ENCODE measurements around the gene HYAL3.

The HYAL3 gene, protein sequence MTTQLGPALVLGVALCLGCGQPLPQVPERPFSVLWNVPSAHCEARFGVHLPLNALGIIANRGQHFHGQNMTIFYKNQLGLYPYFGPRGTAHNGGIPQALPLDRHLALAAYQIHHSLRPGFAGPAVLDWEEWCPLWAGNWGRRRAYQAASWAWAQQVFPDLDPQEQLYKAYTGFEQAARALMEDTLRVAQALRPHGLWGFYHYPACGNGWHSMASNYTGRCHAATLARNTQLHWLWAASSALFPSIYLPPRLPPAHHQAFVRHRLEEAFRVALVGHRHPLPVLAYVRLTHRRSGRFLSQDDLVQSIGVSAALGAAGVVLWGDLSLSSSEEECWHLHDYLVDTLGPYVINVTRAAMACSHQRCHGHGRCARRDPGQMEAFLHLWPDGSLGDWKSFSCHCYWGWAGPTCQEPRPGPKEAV

DNA sequence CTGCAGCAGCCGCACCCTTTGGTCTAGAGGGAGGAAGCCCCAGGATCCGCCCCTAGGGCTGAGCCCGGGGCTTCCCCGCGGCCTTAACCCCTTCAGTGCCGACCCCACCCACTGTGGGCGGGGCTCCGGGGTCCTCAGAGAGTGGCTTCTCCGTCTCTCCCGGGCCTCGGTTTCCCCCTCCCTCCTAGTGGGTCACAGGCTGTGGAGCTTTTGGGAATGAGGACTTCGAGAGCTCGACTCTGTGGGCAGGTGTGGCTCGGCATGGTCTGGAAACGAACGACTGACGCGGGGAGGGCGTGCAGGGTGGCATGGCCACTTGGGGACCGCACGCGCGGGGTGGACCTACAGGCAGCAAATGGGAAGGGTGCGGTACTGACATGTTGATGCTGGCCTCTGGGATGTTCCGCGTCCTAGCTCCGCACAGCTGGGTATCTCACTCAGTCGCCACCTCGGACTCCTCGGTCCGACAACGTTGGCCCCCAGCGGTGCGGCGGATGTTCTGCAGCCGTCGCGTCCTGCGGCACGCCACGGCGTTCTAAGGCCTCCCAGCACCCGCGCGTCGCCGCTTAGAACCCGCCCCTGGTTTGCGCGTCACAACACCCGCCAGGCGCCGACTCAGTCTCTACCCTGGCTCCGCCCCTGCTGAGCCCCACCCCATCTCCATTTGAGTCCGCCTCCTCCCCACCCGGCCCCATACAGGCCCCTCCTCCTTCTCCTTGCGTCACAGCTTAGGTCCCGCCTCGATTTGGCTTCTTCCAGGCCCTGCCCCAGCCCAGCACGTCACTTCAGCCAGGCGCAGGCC is at the start of gene HYAL3, which contains the start of gene NAA80:
HYAL3 (minus strand) TSS at position 570 of the 802 bp plus-strand sequence. CDS start 3,803 bp downstream, outside the sequence.
NAA80 (minus strand) TSS at position 570 of the 802 bp plus-strand sequence. CDS start 1,942 bp downstream, outside the sequence.
- DNase-seq = peak; percentile 99

DNA sequence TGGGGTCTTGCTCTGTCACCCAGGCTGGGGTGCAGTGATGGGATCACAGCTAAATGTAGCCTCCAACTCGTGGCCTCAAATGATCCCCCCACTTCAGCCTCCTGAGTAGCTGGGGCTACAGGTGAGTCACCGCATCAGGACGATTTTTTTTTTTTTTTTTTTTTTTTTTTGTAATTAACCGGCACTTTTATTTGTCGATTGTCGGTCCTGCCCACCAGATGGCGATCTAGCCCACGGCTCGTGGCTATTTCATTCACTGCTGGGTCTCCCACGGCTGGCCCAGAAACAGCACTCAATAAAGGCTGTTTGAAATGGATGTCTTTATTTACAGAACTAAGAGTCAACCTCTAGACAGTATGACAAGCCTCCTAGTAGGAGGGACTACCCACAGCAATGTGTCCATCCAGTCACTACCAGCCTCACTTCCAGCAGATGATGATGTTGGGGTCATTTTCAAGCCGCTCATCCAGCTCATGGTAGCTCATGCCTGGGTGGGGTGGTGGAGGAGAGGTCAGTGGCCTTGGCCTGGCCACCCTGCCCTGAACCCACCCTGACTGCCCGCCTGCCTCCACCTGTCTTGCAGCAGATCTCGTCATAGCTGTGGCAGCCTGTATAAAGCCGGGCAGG is 48.1 kb upstream of the HYAL3 start:
- peak; percentile 50 for DNase-seq

DNA sequence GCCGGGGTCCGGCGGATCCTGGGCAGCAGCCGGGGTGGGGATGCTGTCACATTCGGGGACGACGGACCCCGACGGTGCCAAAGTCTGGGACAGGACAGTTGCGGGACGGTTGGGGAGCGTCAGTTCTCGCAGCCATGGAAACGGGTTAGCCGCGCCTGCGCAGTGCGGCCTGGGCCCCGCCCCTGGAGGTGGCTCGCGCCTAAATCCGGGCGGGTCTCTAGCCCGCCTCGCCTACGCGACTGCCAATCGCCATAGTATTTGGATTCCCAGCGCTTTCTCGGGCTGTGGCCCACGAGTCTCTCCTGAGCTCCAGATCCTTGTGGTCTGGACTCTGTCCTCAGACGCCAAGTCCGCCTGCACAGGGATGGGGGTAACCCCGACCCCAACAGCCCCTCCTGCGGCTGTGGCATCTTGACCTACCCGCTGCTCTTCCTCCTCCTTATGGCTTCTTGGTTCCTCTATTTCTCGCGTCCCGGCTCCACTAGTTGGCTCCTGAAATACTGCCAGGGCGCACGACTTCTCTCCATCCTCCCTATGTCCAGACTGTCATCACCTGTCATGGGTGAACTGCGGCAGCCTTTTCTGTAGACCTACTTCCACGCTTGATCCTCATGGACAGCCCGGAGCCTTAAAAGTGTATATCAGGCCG is 46.5 kb upstream of the HYAL3 start, which contains the start of gene ZMYND10:
ZMYND10 (minus strand) TSS at position 147 of the 649 bp plus-strand sequence. CDS start 153 bp downstream, outside the sequence.
- DNase-seq = no peak

DNA sequence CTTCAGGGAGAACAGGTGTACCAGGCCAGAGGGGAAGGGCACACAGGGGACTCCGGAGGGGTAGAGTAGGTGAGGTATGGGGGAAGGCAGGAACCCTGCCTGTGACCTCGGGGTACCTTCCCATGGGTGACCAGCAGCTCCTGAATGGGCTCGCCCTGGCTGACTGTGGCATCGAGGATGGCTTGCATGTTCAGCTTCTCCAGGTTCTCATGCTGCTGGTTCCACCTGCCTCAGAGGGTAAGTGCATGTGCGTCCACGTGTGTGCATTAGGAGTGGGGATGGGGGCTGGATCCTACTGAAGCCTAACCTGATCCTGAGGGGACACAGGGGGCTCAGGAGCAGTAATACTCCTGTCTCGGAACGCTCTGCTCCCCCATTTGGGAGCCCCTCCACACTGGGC is 45.8 kb upstream of the HYAL3 start:
- no peak for DNase-seq

DNA sequence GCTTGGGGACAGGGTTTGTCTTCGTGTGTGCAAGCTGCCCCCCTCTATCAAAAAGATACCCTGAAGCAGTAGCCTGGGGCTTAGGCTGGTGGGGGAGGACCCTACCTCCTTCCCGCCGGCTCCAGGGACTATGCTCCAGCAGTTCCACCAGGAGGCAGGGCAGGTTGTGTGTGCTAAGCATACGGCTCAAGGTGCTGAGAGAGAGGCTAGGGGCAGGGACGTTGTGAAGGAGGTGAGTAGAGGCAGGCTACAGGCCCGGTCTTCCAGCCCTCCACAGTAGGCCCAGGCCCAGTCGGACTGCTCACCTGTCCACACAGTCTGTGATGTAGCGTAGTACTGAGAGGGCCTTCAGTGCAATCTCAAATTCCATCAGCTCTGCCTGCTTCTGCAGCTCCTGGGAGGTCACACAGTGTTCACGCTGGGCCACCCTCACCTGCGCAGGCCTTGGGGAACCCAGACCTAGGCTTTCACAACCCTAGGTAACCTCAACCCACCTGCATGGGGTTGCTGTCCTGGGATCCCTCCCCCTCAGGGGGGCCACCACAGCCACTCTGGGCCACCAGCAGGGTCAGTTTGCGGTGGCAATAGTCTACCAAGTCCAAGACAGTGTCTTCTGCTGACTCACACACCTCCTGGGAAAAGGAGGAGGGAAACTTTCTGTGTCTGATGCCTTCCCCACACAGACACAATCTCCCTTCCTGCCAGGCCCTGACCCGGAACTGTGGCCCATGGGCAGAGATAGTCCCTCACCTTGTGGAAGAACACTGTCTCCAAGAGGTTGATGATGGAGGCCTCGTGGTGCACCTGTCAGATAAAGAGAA is 43.8 kb upstream of the HYAL3 start:
- DNase-seq = no peak

DNA sequence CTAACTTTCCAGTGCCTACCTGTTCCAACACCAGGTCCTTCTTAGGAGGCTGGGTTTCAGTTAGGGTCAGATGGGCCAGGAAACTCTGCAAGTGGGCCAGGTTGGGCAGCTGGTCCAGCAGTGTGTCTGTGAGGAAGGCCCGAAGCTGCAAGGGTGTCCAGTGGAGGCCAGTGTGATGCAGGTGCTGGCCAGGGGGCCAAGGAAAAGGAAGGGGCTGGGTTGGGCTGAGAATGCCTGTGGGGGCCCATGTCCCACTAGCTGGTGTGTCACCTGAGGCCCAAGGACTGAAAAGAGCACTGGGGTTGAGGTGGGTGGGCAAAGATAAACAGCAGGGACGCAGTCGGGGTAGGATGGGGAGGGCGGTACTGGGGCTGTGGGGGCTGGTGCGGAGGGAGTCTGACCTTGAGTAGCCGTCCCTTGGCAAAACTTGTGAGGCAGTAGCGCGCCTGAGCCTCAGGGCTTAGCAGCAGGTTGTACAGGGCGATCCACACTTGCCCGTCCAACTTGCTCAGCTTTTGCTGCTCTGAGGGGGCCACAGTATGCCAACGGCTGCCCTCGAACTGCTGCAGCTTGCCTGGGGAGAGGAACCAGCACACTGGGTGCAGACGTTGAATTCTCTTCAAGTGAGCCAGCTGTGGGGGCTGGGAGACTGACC is 42.9 kb upstream of the HYAL3 start:
- no peak for DNase-seq

DNA sequence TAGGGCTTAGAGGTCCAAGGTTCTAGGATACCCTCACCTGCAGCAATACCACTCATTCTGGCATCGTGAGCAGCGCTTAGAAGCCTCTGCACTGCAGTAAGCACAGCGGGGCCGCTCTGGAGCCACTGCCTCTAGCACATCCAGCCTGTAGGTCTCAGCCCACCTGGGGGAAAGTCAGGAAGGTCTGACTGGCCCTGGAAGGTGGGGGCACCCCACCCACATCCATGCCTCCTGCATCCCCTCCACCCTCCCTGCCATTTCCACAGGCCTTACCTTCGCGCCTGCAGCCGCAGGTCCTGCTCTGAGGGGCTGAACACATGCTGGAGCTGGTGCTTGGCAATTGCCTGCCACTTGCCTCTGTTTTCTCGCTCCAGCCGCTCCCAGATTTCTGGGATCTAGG is 42.3 kb upstream of the HYAL3 start:
- no peak for DNase-seq

DNA sequence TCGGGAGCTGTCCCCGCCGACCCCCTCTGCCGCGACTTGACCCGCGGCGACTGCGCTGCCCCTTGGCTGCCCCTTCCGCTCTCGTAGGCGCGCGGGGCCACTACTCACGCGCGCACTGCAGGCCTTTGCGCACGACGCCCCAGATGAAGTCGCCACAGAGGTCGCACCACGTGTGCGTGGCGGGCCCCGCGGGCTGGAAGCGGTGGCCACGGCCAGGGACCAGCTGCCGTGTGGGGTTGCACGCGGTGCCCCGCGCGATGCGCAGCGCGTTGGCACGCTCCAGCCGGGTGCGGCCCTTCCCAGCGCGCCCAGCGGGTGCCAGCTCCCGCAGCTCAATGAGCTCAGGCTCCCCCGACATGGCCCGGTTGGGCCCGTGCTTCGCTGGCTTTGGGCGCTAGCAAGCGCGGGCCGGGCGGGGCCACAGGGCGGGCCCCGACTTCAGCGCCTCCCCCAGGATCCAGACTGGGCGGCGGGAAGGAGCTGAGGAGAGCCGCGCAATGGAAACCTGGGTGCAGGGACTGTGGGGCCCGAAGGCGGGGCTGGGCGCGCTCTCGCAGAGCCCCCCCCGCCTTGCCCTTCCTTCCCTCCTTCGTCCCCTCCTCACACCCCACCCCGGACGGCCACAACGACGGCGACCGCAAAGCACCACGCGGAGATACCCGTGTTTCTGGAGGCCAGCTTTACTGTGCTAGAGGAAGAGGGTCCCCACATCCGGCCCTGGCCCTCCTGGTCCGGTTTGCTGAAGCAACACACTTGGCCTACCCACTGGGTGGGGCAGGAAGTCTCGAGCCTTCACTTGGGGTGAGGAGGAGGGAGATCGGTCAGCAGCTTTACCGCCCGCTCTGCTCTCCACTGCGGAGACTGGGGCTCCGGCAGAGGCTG is 41.5 kb upstream of the HYAL3 start, which contains the start of gene RASSF1:
RASSF1 (minus strand) TSS at position 389 of the 882 bp plus-strand sequence; CDS start at position 358, 31 bp downstream.
- peak; percentile 50 for DNase-seq

DNA sequence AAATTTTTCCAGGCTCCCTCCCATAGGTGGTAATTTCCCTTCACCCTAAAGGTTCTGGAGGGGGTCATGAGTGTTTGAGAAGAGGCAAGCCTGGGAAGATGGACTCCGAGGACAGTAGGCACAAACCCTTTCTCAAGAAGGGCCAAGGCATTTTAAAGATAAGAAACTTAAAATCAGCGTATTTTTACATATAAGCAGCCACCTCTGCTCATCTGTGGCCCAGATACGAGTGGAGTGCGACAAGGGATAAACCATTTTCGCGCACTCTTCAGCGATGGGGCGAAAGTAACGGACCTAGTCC is 40.9 kb upstream of the HYAL3 start:
- no peak for DNase-seq

DNA sequence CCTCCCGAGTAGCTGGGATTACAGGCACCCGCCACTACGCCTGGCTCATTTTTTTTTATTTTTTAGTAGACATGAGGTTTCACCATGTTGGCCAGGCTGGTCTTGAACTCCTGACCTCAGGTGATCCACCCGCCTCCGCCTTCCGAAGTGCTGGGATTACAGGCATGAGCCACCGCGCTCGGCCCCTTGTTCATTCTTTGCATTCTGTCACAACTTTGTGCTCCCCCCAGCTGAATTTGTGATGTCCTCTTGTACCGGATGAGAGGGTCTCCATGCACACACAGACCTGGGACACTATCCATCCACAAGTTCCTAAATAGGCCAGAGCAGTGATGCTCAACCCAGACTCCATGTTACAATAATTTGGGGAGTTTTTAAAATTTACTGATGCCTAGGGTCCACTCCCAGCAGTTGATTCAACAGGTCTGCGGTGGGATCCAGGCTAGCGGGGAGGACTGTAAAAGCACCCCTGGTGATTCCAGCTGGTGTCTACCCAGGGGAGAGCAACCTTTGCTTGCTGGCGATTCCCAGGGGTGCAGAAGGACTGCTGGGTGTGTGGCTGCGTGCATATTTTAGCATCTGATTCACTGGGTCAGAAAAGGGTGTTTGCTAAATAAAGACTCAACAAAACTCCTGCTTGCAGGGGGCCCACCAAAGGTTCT is 40.4 kb upstream of the HYAL3 start:
- no peak for DNase-seq

DNA sequence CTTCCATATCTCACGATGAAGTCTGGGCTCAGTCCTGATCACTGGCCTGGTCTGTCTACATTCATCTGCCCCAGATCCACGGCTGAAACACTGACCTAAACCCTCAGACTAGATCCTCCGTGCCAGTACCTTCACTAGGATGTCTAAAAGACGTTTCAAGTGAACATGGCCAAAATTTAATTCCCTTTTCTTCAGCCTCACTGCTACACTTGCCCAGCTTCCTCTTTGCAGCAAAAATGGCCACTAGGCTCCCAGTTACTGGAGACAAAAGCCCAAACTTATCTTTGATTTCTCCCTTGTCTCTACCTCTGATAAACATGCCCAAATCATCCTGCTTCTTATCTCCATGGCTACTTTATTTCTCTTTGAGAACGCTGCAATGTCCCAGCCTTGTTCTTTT is 39.8 kb upstream of the HYAL3 start:
- peak; percentile 13 for DNase-seq

DNA sequence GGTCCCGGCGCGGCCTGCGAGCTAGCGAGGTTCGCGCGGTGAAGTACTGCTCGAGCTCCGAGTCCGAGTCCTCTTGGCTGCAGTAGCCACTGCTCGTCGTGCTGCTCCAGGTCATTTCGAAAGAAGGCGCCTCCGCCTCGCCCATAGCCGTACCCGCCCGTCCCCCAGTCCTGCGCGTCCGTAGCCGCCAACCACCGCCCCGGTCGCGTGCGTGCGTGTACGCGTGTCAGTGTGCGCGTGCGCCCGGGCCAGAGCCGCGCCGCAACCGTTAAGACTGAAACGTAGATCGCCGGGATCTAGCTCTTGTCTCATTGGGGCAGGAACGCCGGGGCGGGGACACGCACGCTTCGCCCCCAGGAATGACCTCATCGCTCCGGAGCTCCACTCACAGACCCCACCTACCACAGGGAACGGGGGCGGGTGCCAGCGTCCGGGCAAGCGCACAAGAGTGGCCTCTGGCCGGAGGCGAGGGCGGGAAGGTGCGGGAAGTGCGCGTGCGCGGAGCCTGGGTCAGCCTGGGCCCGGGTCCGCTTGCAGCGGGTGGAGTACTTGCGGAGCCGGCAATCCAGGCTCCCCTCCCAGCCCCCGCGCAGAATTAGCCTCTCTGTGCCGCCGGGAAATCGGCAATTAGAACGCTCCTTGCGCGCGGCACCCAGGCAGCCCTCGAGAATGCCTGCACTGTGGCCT is 38.1 kb upstream of the HYAL3 start:
- peak; percentile 99 for DNase-seq

DNA sequence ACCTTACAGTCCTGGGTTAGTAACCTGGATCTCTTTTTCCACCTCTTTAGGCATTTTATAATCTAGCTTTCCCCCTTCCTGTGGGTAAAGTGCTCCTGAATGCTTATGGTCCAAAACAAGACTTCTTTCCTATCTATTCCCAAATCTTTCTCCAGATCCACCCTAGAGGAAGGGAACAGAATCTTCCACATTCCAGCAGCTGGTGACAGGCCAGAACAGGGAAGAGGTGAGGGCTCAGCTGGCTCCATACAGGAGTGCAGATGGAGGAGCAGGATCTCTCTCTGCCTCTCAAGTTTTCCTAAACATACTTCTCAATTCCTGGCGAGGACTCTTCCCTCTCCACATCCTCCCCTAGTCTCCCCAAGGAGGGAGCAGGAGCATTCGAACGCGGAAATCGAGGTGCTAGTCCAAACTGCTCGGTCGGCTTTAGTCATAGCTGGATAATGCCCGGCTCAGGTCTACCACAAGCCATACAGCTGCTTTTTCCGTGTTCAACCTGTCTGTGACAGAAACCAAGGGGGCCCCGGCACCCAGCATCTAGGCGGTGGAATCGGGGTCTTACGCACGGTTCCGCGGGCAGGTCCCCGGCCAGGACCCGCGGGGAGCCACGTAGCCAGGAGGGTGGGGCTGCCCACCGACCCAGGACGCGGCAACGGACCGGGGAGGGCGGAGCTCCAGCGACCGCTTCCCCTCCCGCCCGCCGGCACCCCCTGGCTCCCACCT is 37.4 kb upstream of the HYAL3 start:
- DNase-seq = no peak

DNA sequence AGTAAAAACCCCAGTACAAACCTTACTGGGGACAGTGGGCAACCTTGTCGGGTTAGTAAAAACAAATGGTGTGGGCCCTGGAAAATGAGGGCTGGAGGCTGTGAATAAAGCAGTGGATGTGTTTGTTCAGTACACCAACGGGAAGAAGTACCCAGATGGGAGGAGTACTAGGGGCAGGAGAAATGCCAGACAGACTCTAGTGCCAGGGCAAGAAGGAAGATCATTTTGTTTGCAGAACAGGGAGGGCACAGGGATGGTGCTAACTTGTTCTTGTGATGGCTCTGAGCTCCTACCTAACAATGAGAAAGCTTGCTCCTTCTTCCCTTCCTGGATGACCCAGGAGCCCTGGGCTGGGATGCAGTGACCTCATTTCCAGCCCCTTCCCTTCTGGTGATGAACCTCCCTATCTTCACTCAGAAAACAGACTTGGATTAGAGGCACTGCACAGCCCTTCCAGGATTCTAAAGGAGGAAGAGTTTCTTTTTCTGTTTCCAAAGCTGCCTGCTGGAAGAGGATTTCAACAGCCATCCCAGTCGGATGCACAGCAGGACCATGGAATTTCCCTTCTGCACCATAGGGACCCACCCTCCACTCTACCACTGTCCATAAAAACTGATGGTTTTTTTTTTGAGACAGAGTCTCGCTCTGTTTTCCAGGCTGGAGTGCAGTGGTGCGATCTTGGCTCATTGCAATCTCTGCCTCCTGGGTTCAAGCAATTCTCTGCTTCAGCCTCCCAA is 35.3 kb upstream of the HYAL3 start:
- DNase-seq = no peak

DNA sequence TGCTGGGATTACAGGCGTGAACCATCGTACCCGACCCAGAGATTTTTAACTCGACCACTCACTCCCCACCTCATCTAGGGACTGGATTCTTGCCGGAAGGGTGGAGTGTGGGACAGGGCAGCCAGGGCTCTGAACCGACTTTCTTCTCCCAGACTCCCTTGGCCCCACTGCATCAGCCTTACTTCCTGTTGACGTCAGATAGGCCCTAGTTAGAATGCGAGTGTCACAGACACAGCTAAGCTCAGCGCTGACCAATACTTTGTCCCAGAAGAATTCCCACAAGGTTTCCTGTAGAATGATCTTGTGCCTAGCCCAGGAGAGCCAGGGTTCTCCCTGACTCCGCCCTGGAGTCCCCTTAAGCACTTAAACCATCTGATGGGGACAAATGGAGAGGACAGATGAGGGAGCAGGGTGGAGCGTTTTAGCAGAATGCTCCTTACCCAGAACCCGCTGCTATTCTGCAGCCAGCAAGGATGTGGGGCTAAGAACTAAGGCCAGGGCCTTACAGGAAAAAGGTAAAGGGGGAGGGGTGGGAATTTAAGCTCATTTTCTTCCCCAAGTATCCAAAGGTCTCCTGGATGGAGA is 34.6 kb upstream of the HYAL3 start:
- DNase-seq = no peak

DNA sequence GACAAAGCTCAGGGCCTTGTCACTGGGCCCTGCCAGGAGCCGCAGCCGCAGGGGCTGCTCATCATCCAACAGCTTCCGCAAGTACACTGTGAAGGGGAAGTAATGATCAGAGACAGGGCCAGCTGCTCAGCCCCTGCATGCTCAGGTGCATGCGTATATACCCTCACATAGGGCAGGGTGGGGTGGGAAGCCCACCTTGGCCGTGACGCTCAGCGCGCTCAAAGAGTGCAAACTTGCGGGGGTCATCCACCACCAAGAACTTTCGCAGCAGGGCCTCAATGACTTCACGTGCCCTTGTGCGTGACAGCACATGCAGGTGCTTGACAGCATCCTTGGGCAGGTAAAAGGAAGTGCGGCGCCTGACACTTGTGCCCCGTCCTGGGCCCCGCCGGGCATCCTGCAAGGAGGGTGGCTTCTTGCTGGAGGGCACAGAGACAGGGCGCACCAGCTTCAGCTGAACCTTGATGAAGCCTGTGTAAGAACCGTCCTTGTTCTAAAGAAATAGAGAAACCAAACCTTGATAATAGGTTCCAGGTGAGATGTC is 32.2 kb upstream of the HYAL3 start:
- DNase-seq = no peak

DNA sequence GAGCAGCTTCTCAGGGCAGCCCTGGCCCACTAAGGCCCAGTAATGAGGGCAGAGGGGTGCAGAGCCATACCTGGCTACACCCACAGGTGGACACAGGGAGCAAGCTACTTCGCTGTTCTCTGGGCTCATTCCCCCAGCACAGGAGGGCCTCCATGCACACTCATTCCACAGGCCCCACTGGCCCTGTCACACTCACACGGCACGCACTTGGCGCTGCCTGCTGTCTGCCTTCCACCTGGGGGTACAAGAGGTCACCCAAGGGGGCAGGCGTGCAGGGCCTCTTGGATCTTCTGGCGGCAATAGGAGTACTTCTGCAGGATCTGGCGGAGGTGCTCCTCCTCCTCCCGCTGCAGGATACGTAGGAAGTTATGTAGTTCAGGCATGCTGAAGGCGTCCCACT is 31.1 kb upstream of the HYAL3 start:
- no peak for DNase-seq

Data from GDM1 (cell line).